Astrocyte (in vitro differentiated cells and primary cell): ENCODE results near the gene PCDHA1.

Experiments
- EZH2 ChIP-seq: IDR thresholded peaks from 2 replicates; pipeline ENCODE4 v1.6.1; 2012; ENCODE audit warnings: mild to moderate bottlenecking, low read length, inconsistent platforms; ENCODE audit not compliant: insufficient read depth
- TF ChIP-seq, protein P1 (sequence below): IDR thresholded peaks from 2 replicates; pipeline ENCODE4 v1.5.1; 2011; ENCODE audit warnings: low read depth, mild to moderate bottlenecking, inconsistent platforms, low read length, moderate library complexity; ENCODE audit not compliant: insufficient read depth

DNA sequence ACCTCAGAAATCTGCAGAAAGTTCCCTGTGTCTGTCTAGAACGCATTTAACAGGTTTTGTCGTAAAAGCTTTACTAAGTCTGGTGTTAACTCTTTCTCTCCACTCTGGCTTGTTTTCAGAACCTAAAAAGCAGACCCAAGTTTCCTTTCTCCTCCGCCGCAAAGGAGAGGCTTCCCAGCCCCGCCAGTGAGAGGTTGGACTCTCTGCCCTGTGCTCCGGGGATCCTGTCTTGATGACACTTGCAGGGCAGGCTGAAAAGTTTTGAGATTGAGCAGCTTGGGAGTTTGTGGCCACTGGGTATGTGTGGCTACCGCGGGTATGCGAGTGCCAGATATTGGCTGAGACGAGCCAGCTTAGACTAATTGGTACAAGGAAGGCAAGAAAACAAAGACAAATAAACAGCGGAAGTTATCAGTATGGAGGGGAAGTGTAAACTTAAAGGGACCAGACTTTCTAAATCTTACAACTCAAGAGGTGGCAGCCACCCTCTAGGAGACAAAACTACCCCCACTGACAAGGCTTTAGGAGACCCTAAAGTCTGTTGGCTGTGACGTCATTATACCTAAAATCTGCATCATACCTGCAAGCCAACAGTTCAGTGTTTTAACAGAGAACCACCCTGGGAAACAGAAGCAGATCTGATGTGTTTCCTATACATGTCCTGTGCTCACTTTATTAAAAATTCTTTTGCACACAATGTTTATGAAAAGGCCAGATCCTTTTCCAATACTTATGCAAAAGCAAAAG lies 224.3 kb downstream of the PCDHA1 start:
- TF ChIP-seq, protein P1, sequence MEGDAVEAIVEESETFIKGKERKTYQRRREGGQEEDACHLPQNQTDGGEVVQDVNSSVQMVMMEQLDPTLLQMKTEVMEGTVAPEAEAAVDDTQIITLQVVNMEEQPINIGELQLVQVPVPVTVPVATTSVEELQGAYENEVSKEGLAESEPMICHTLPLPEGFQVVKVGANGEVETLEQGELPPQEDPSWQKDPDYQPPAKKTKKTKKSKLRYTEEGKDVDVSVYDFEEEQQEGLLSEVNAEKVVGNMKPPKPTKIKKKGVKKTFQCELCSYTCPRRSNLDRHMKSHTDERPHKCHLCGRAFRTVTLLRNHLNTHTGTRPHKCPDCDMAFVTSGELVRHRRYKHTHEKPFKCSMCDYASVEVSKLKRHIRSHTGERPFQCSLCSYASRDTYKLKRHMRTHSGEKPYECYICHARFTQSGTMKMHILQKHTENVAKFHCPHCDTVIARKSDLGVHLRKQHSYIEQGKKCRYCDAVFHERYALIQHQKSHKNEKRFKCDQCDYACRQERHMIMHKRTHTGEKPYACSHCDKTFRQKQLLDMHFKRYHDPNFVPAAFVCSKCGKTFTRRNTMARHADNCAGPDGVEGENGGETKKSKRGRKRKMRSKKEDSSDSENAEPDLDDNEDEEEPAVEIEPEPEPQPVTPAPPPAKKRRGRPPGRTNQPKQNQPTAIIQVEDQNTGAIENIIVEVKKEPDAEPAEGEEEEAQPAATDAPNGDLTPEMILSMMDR, result no peak
- TF ChIP-seq EZH2, result no peak
